Stimulated activated memory B cell treated with anti-CD40 and anti-IgM and Interleukin-4, amounts not matched to agents 10 μg/mL and 1 μg/mL and 100 μg/mL, for 72 hours (primary cell): ENCODE data around the gene GRIK4.

ENCODE experiments used
- ATAC-seq: fragments of 150-1000 bp; cut with Tn5 transposase; 2 replicates; pipeline ENCODE4 v1.10.0; 2021
- H3K27ac Mint-ChIP-seq: one replicate; pipeline ENCODE4 v1.8.0; 2022; ENCODE audit warnings: mild to moderate bottlenecking, mixed read lengths
- H3K27me3 Mint-ChIP-seq: one replicate; pipeline ENCODE4 v1.8.0; 2022; ENCODE audit warnings: mixed read lengths
- H3K36me3 Mint-ChIP-seq: one replicate; pipeline ENCODE4 v1.8.0; 2022; ENCODE audit warnings: mixed read lengths
- H3K4me1 Mint-ChIP-seq: one replicate; pipeline ENCODE4 v1.8.0; 2022; ENCODE audit warnings: mixed read lengths
- H3K4me3 Mint-ChIP-seq: one replicate; pipeline ENCODE4 v1.8.0; 2022; ENCODE audit warnings: mild to moderate bottlenecking, moderate library complexity, mixed read lengths
- H3K9me3 Mint-ChIP-seq: one replicate; pipeline ENCODE4 v1.8.0; 2022; ENCODE audit warnings: mixed read lengths

The GRIK4 gene

GRCh38 chr11:120655589-120655988 is 144.0 kb downstream of the GRIK4 start:
- Mint-ChIP-seq H3K27ac (no peak overlapping the region), H3K27me3 (peaks cover 20% of the 10 kb centered on the region), H3K4me1 (peaks cover 39% of the 10 kb centered on the region), H3K36me3 (no peaks in the 10 kb centered on the region), H3K9me3 (no peaks in the 10 kb centered on the region), H3K4me3 (no peak overlapping the region)
- no peak for ATAC-seq

- Mint-ChIP-seq H3K36me3 (no peaks in the 10 kb centered on the region), H3K9me3 (no peaks in the 10 kb centered on the region), H3K4me1 (peaks cover 39% of the 10 kb centered on the region), H3K4me3 (no peak overlapping the region), H3K27me3 (peaks cover 33% of the 10 kb centered on the region), H3K27ac (peak overlapping the region; percentile 63)
- peak; percentile 86 for ATAC-seq
These were observed 145.9 kb downstream of the GRIK4 start for GRCh38 chr11:120657306-120658070.

GRCh38 chr11:120658071-120658423 is 146.5 kb downstream of the GRIK4 start:
- H3K36me3 Mint-ChIP-seq: no peaks in the 10 kb centered on the region
- peak overlapping the region; percentile 63 for H3K27ac Mint-ChIP-seq
- H3K27me3 Mint-ChIP-seq: peaks cover 33% of the 10 kb centered on the region
- ATAC-seq: peak; percentile 77
- H3K4me1 Mint-ChIP-seq: peaks cover 39% of the 10 kb centered on the region
- peak overlapping the region; percentile 11 for H3K4me3 Mint-ChIP-seq
- H3K9me3 Mint-ChIP-seq: no peaks in the 10 kb centered on the region

GRCh38 chr11:120659076-120659475 is 147.5 kb downstream of the GRIK4 start:
- no peaks in the 10 kb centered on the region for H3K36me3 Mint-ChIP-seq
- no peak overlapping the region for H3K4me3 Mint-ChIP-seq
- ATAC-seq: no peak
- no peaks in the 10 kb centered on the region for H3K9me3 Mint-ChIP-seq
- H3K27ac Mint-ChIP-seq: no peak overlapping the region
- H3K4me1 Mint-ChIP-seq: peaks cover 39% of the 10 kb centered on the region
- peaks cover 42% of the 10 kb centered on the region for H3K27me3 Mint-ChIP-seq

- ATAC-seq: no peak
- H3K4me3 Mint-ChIP-seq: no peak overlapping the region
- no peaks in the 10 kb centered on the region for H3K36me3 Mint-ChIP-seq
- no peaks in the 10 kb centered on the region for H3K9me3 Mint-ChIP-seq
- H3K4me1 Mint-ChIP-seq: peaks cover 36% of the 10 kb centered on the region
- peaks cover 41% of the 10 kb centered on the region for H3K27me3 Mint-ChIP-seq
- H3K27ac Mint-ChIP-seq: no peak overlapping the region
These were observed 148.5 kb downstream of the GRIK4 start for GRCh38 chr11:120660024-120660565.

- ATAC-seq: no peak
- H3K36me3 Mint-ChIP-seq: no peaks in the 10 kb centered on the region
- peaks cover 24% of the 10 kb centered on the region for H3K4me1 Mint-ChIP-seq
- no peak overlapping the region for H3K4me3 Mint-ChIP-seq
- no peaks in the 10 kb centered on the region for H3K9me3 Mint-ChIP-seq
- H3K27me3 Mint-ChIP-seq: peaks cover 38% of the 10 kb centered on the region
- H3K27ac Mint-ChIP-seq: no peak overlapping the region
These were observed 150.6 kb downstream of the GRIK4 start for GRCh38 chr11:120662071-120662676.

- Mint-ChIP-seq H3K9me3 (no peaks in the 10 kb centered on the region), H3K4me1 (peaks cover 15% of the 10 kb centered on the region), H3K27ac (no peak overlapping the region), H3K36me3 (no peaks in the 10 kb centered on the region), H3K4me3 (no peak overlapping the region), H3K27me3 (peaks cover 38% of the 10 kb centered on the region)
- no peak for ATAC-seq
These were observed 151.6 kb downstream of the GRIK4 start for GRCh38 chr11:120663142-120663541.

- no peak overlapping the region for H3K27ac Mint-ChIP-seq
- no peak for ATAC-seq
These were observed 154.6 kb downstream of the GRIK4 start for GRCh38 chr11:120666121-120666639.

GRCh38 chr11:120667281-120667680 is 155.7 kb downstream of the GRIK4 start:
- no peaks in the 10 kb centered on the region for H3K36me3 Mint-ChIP-seq
- H3K9me3 Mint-ChIP-seq: no peaks in the 10 kb centered on the region
- no peaks in the 10 kb centered on the region for H3K4me1 Mint-ChIP-seq
- peak; percentile 53 for ATAC-seq
- no peak overlapping the region for H3K4me3 Mint-ChIP-seq
- H3K27ac Mint-ChIP-seq: no peak overlapping the region
- peaks cover 23% of the 10 kb centered on the region for H3K27me3 Mint-ChIP-seq

More at GRCh38 chr11:120666121-120666639, 154.6 kb downstream of the GRIK4 start:
- H3K4me3 Mint-ChIP-seq: no peak overlapping the region
- peaks cover 24% of the 10 kb centered on the region for H3K27me3 Mint-ChIP-seq
- no peaks in the 10 kb centered on the region for H3K36me3 Mint-ChIP-seq
- H3K9me3 Mint-ChIP-seq: no peaks in the 10 kb centered on the region
- H3K4me1 Mint-ChIP-seq: no peaks in the 10 kb centered on the region

GRCh38 chr11:120667934-120668333 is 156.4 kb downstream of the GRIK4 start:
- Mint-ChIP-seq H3K27ac (no peak overlapping the region), H3K4me1 (no peaks in the 10 kb centered on the region), H3K27me3 (peaks cover 23% of the 10 kb centered on the region), H3K9me3 (no peaks in the 10 kb centered on the region), H3K4me3 (no peak overlapping the region), H3K36me3 (no peaks in the 10 kb centered on the region)
- ATAC-seq: no peak

- Mint-ChIP-seq H3K9me3 (no peaks in the 10 kb centered on the region), H3K36me3 (no peaks in the 10 kb centered on the region), H3K4me3 (no peak overlapping the region), H3K27ac (no peak overlapping the region), H3K27me3 (peaks cover 19% of the 10 kb centered on the region), H3K4me1 (no peaks in the 10 kb centered on the region)
- ATAC-seq: no peak
These were observed 157.0 kb downstream of the GRIK4 start for GRCh38 chr11:120668537-120668936.

- H3K9me3 Mint-ChIP-seq: no peaks in the 10 kb centered on the region
- no peak overlapping the region for H3K27ac Mint-ChIP-seq
- H3K4me1 Mint-ChIP-seq: no peaks in the 10 kb centered on the region
- H3K36me3 Mint-ChIP-seq: no peaks in the 10 kb centered on the region
- ATAC-seq: no peak
- H3K27me3 Mint-ChIP-seq: peaks cover 29% of the 10 kb centered on the region
- no peak overlapping the region for H3K4me3 Mint-ChIP-seq
These were observed 163.0 kb downstream of the GRIK4 start for GRCh38 chr11:120674542-120674941.

- Mint-ChIP-seq H3K27me3 (peaks cover 29% of the 10 kb centered on the region), H3K27ac (no peak overlapping the region), H3K4me1 (no peaks in the 10 kb centered on the region), H3K9me3 (no peaks in the 10 kb centered on the region), H3K4me3 (no peak overlapping the region), H3K36me3 (no peaks in the 10 kb centered on the region)
- ATAC-seq: no peak
These were observed 163.6 kb downstream of the GRIK4 start for GRCh38 chr11:120675171-120675570.

GRCh38 chr11:120676991-120677390 is 165.4 kb downstream of the GRIK4 start:
- no peak overlapping the region for H3K4me3 Mint-ChIP-seq
- peaks cover 19% of the 10 kb centered on the region for H3K27me3 Mint-ChIP-seq
- no peaks in the 10 kb centered on the region for H3K9me3 Mint-ChIP-seq
- no peak for ATAC-seq
- H3K4me1 Mint-ChIP-seq: no peaks in the 10 kb centered on the region
- no peak overlapping the region for H3K27ac Mint-ChIP-seq
- H3K36me3 Mint-ChIP-seq: no peaks in the 10 kb centered on the region

- H3K4me3 Mint-ChIP-seq: no peak overlapping the region
These were observed 168.8 kb downstream of the GRIK4 start for GRCh38 chr11:120680322-120680721.

More at GRCh38 chr11:120680322-120680721, 168.8 kb downstream of the GRIK4 start:
- H3K4me1 Mint-ChIP-seq: no peaks in the 10 kb centered on the region
- peaks cover 20% of the 10 kb centered on the region for H3K27me3 Mint-ChIP-seq
- no peaks in the 10 kb centered on the region for H3K9me3 Mint-ChIP-seq
- ATAC-seq: no peak
- H3K36me3 Mint-ChIP-seq: no peaks in the 10 kb centered on the region
- H3K27ac Mint-ChIP-seq: no peak overlapping the region
